HG03558 (cell line): ENCODE data around the gene CCT2.
A peak's percentile ranks its signal among the peaks of the same experiment; 100 is the strongest.

Source experiments
- ATAC-seq: cut with Tn5 transposase; IDR thresholded peaks from one replicate; pipeline ENCODE4 v1.9.1; 2021; ENCODE audit warnings: moderate number of reproducible peaks; ENCODE audit not compliant: unreplicated experiment; ENCODE audit errors: extremely low read depth

Gene CCT2

DNA sequence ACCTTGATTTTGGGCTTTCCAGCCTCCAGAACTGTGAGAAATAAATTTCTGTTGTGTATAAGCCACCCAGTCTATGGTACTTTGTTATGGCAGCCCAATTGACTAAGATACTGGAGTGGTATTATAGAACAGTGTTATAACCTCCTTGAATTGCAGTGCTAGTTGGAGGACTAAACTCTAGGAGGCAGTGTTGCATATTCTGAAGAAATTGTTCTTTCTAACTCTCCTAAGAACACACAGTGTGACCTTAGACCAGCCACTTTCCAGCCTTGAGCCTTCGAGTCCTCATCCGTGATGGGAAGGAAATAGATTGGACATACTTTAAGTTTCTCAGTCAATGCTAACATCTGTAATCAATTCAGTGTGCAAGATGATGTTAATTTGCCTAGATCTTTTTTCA lies 47.8 kb downstream of the CCT2 start:
- no peak for ATAC-seq

DNA sequence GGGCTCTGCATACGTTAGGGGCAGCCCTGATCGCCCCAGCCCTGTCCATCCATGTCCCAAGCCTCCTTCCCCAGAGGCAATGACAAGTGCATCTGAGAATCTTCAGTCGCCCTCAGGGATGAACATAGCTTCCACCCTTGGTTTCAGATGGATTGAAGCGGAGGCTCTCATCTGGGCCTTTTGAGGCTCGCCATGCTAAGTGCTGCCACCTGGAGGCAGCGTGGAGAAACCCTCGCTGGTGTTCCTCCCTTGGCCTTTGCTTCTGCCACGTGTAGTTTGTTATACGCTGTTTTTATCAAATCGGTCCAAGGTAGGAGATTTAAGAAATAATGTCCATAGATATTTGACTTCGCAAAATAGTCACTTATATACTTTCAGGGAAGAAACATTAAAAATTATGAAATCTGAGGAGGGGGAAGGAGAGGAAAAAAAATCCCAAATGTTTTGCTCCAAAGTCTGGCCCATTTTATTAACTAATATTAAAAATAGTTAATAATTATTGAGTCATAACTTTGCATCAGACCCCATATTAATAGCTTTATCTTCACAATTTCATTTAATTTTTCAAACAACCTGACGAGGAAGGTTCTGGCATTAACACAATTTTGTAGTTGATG lies 54.2 kb downstream of the CCT2 start:
- peak; percentile 67 for ATAC-seq

DNA sequence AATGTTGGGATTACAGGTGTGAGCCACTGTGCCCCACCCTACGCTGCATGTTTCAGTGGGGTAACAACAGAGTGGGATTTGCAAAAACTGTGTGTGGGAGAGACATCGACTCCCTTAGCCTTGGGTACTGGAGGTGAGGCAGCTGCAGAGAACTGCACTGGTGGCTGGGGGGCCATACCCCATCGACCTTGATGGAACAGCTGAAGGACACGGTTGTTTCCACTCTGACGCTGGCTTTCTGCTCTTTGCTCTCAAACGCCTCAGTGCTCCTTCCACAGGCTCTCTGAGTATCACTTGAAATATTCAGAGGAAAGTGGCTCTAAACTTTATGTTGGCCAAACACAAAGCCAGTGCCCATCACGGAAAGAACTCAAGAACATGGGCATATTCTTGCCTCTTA lies 56.3 kb downstream of the CCT2 start:
- ATAC-seq, result no peak

DNA sequence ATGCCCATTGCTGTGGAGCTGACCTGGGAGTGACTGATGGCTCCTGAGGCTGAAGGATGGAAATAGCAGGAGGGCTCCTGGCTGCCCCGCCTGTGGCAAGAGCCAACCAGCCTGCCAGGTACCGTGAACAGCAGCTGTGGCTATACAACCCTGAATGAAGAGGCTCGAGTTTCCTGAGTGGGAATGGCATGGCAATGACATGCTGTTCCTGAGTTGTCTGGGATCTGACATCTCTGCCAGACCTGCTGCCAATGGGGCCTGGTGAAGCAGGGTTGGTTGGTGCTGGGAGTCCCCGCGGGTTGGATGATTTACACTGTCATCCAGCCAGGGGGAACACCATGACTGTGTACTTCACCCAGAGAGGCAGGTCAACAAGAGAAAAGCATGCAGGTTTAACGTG lies 57.3 kb downstream of the CCT2 start:
- ATAC-seq, result no peak

- no peak for ATAC-seq
These were observed 59.3 kb downstream of the CCT2 start for GRCh38 chr12:69644511-69644910.

DNA sequence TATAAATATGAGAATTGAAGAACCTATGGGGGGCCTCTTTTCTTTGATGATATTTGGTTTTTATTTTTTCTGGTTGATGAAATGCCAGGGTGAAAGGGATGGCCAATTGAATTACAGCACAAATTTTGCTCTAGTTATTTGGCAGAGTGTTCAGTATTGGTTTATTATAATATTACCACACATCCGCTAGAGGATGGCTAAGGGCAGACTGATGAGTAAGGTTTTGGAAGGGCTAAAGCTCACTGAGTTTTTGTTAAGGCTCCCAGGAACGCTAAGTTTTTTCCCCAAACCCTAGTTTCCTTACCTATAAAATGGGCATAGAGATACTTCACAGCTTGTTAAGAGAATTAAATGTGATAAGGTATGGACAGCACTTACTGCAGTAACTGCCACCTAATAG lies 59.8 kb downstream of the CCT2 start:
- ATAC-seq, result no peak

DNA sequence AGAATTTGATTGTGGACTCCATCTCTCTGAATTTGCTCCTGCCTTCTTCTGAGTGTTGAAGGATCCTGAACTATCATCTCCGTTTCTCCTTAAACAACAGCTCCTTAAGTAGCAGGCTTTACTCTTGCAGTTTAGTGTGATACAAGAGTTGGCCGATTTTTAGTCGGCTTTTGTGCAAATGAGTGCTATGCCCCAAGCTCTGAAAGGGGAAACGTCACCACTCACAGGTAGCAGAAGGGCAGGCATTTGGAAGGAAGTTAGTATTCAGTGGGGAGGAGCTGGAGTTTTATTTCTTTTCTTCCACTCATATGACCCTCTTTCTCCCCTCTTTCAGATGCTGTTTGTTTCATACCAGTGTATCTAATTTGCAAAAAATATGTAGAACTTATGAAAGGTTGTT lies 61.9 kb downstream of the CCT2 start:
- ATAC-seq, result no peak

DNA sequence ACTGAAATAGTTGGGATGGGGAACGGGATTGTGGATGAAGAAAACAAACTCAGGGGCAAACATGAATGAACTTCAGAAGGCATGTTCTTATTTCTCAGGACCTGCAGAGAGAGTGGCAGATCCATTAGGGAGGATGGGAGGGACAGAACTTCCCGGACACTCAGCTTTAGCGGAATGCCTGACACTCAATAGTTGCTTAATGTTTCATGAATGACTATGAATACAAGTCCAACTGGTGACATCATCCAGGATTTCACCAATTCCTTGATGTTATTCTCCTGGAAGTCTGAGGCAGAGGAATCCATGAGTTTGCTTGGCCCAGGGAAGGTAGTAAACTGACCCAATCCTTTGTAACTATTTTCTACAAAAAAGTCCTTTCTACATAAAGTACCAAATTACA lies 63.2 kb downstream of the CCT2 start:
- no peak for ATAC-seq

DNA sequence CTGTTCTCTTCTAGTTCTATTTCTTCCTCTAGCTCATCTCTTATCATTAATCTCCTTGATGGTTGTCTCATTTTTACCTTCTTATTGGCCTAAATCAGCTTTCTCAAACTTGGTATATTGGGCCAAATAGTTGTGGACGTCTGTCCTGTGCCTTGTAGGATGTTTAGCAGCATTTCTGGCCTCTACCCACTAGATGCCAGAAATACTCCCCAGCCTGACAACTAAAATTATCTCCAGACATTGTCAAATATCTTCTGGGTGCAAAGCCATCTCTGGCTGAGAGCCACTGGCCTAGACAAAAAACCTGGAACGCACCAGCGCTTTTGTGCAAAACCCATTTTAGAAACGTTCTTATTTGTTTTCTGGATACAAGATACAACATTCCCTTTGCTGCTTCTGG lies 64.3 kb downstream of the CCT2 start:
- ATAC-seq, result no peak
